Fibroblast of lung (primary cell): ENCODE measurements around the gene ORC3. TPM values are rescaled to one million over a fixed set of nuclear protein-coding genes. Genes with fewer than 3 reads are reported as not detected.
"Not testable (repeated sequence)": the region's sequence is repeated elsewhere in the genome, so short reads cannot be mapped to it uniquely, and the experiment has no call there.

Source experiments
- DNase-seq, 2 donors: peaks; one replicate each; pipeline versions ENCODE4 v3.0.0 to v3.0.0-alpha.2; 2010; ENCODE audit warnings: low read depth in 2 of 2
- H2AFZ ChIP-seq: 2 replicates; pipeline ENCODE4 v1.5.1; 2012; ENCODE audit warnings: low read length, control low read depth, inconsistent platforms
- H3K27ac ChIP-seq: 2 replicates; pipeline ENCODE4 v1.5.1; 2011; ENCODE audit warnings: low read length, control low read depth; ENCODE audit not compliant: insufficient read depth
- H3K27me3 ChIP-seq: 2 replicates; pipeline ENCODE4 v1.5.1; 2011; ENCODE audit warnings: mild to moderate bottlenecking, low read length; ENCODE audit not compliant: control insufficient read depth, insufficient read depth
- H3K36me3 ChIP-seq: 2 replicates; pipeline ENCODE4 v1.5.1; 2011; ENCODE audit warnings: low read length; ENCODE audit not compliant: control insufficient read depth, insufficient read depth
- H3K4me1 ChIP-seq: 2 replicates; pipeline ENCODE4 v1.5.1; 2011; ENCODE audit warnings: low read length; ENCODE audit not compliant: control insufficient read depth, insufficient read depth; ENCODE audit errors: extremely low read depth
- H3K4me2 ChIP-seq: 2 replicates; pipeline ENCODE4 v1.5.1; 2011; ENCODE audit warnings: low read length, control low read depth; ENCODE audit not compliant: insufficient read depth; ENCODE audit errors: extremely low read depth
- H3K4me3 ChIP-seq, 4 experiments: fragments of 200-600 bp in 1 of 4; sonication (generic) in 1 of 4; replicated peaks in 1 of 4; 2 replicates each; pipeline ENCODE4 v1.5.1; 2011 to 2016; ENCODE audit warnings: low read length in 4 of 4, low read depth in 3 of 4, mild to moderate bottlenecking in 3 of 4, control low read depth in 2 of 4, inconsistent platforms in 1 of 4, mixed read lengths in 1 of 4; ENCODE audit not compliant: insufficient read depth in 1 of 4; ENCODE audit errors: control extremely low read depth in 1 of 4
- H3K79me2 ChIP-seq: 2 replicates; pipeline ENCODE4 v1.5.1; 2012; ENCODE audit warnings: mild to moderate bottlenecking, low read length, inconsistent platforms; ENCODE audit not compliant: control insufficient read depth, insufficient read depth
- H3K9ac ChIP-seq: 2 replicates; pipeline ENCODE4 v1.5.1; 2011; ENCODE audit warnings: mild to moderate bottlenecking, low read length, control low read depth; ENCODE audit not compliant: insufficient read depth
- H3K9me3 ChIP-seq: 2 replicates; pipeline ENCODE4 v1.5.1; 2012; ENCODE audit warnings: low read depth, low read length; ENCODE audit not compliant: control insufficient read depth, insufficient read depth
- H4K20me1 ChIP-seq: 2 replicates; pipeline ENCODE4 v1.5.1; 2011; ENCODE audit warnings: low read length; ENCODE audit not compliant: control insufficient read depth, insufficient read depth; ENCODE audit errors: extremely low read depth
- EZH2 ChIP-seq: IDR thresholded peaks from 2 replicates; pipeline ENCODE4 v1.5.1; 2012; ENCODE audit warnings: low read length, control low read depth, mild to moderate bottlenecking; ENCODE audit errors: missing control alignments
- polyA plus RNA-seq, 2 donors: library from polyadenylated mRNA; depleted of rRNA in 1 of 2; stranded (reverse) in 1 of 2; unstranded in 1 of 2; fragments of >200 nt; gene quantifications; 2 replicates each; pipeline ENCODE4 v1.2.1, GENCODE V29; 2011 to 2012; ENCODE audit warnings: missing spikeins in 1 of 2
- total RNA-seq: library from RNA; depleted of rRNA; stranded (reverse); fragments of >200 nt; gene quantifications from 2 replicates; pipeline ENCODE4 v1.2.1, GENCODE V29; 2014
- TF ChIP-seq, protein P1 (sequence below), 2 donors: IDR thresholded peaks in 1 of 2; conservative IDR thresholded peaks in 1 of 2; 1 replicate in 1 of 2; 2 replicates in 1 of 2; pipeline ENCODE4 v1.5.1; 2011 to 2012; ENCODE audit warnings: low read length in 2 of 2, control low read depth in 1 of 2, inconsistent platforms in 1 of 2, low read depth in 1 of 2, mild to moderate bottlenecking in 1 of 2

The ORC3 gene
- total and polyA plus RNA-seq, 2 donors (not counting 1 experiment from before 2014, with no cell fraction given): 23.8 to 37.9 TPM

DNA sequence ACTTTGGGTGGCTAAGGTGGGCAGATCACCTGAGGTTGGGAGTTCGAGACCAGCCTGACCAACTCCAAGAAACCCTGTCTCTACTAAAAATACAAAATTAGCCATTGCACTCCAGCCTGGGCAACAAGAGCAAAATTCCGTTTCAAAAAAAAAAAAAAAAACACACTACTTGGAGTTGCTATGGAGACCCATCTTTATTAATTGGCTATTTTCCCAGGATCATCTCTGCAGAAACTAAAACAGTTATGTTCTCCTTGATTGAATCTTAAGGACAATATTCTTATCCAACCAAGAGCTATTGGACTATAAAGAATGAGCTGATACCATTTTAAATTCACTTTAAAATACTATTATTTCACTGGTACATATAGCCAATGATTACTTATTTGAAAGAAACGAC is 97.4 kb downstream of the ORC3 start:
- Histone ChIP-seq H3K36me3 (no peaks in the 10 kb centered on the region), H3K4me2 (no peak overlapping the region), H3K9me3 (no peaks in the 10 kb centered on the region), H2AFZ (no peak overlapping the region), H3K79me2 (peaks cover 99% of the 10 kb centered on the region), H3K27me3 (no peaks in the 10 kb centered on the region), H4K20me1 (no peaks in the 10 kb centered on the region), H3K4me3 (no peak overlapping the region), H3K9ac (no peak overlapping the region), H3K4me1 (peaks cover 3% of the 10 kb centered on the region), H3K27ac (no peak overlapping the region)
- TF ChIP-seq EZH2: no peak
- DNase-seq: no peak

DNA sequence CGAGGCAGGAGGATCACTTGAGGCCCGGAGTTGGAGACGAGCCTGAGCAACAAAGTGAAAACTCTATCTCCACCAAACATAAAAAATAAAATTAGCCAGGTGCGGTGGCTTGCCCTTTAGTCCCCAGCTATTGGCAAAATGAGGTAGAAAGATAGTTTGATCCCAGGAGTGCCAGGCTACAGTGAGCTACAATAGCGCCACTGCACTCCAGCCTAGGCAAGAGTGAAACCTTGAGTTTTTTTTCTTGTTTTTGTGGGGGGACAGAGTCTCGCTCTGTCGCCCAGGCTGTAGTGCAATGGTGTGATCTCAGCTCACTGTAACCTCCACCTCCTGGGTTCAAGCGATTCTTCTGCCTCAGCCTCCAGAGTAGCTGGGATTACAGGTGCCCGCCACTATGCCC is 98.0 kb downstream of the ORC3 start:
- H3K79me2 ChIP-seq: peaks cover 99% of the 10 kb centered on the region
- not testable (repeated sequence) for DNase-seq, H3K4me3 ChIP-seq, H3K36me3 ChIP-seq, H2AFZ ChIP-seq, H3K9ac ChIP-seq, H3K9me3 ChIP-seq, H3K4me2 ChIP-seq, H3K4me1 ChIP-seq, H4K20me1 ChIP-seq, H3K27ac ChIP-seq, H3K27me3 ChIP-seq

GRCh38 chr6:87690441-87690840 is 100.5 kb downstream of the ORC3 start:
- no peaks in the 10 kb centered on the region for H4K20me1 ChIP-seq

GRCh38 chr6:87692086-87692485 is 102.2 kb downstream of the ORC3 start:
- H3K27me3 ChIP-seq: no peaks in the 10 kb centered on the region
- no peak overlapping the region for H2AFZ ChIP-seq
- no peak overlapping the region for H3K4me3 ChIP-seq
- no peak overlapping the region for H3K9ac ChIP-seq
- H3K4me2 ChIP-seq: no peak overlapping the region
- H4K20me1 ChIP-seq: no peaks in the 10 kb centered on the region
- H3K4me1 ChIP-seq: peaks cover 3% of the 10 kb centered on the region
- H3K27ac ChIP-seq: no peak overlapping the region
- H3K36me3 ChIP-seq: no peaks in the 10 kb centered on the region
- H3K9me3 ChIP-seq: no peaks in the 10 kb centered on the region
- DNase-seq: no peak
- no peak for TF ChIP-seq EZH2
- TF ChIP-seq, protein P1, sequence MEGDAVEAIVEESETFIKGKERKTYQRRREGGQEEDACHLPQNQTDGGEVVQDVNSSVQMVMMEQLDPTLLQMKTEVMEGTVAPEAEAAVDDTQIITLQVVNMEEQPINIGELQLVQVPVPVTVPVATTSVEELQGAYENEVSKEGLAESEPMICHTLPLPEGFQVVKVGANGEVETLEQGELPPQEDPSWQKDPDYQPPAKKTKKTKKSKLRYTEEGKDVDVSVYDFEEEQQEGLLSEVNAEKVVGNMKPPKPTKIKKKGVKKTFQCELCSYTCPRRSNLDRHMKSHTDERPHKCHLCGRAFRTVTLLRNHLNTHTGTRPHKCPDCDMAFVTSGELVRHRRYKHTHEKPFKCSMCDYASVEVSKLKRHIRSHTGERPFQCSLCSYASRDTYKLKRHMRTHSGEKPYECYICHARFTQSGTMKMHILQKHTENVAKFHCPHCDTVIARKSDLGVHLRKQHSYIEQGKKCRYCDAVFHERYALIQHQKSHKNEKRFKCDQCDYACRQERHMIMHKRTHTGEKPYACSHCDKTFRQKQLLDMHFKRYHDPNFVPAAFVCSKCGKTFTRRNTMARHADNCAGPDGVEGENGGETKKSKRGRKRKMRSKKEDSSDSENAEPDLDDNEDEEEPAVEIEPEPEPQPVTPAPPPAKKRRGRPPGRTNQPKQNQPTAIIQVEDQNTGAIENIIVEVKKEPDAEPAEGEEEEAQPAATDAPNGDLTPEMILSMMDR (conservative IDR thresholded peaks at IDR 0.05 in 1 of 2, IDR thresholded peaks at IDR 0.05 in 1 of 2; ENCODE audit: low read depth in 1 of 2, low read length in 2 of 2): no peak
- H3K79me2 ChIP-seq: peaks cover 99% of the 10 kb centered on the region

More at GRCh38 chr6:87690441-87690840, 100.5 kb downstream of the ORC3 start:
- Histone ChIP-seq H3K27me3 (no peaks in the 10 kb centered on the region), H3K4me2 (no peak overlapping the region), H2AFZ (no peak overlapping the region), H3K4me3 (no peak overlapping the region), H3K36me3 (no peaks in the 10 kb centered on the region), H3K9ac (no peak overlapping the region), H3K79me2 (peaks cover 99% of the 10 kb centered on the region), H3K27ac (no peak overlapping the region), H3K9me3 (no peaks in the 10 kb centered on the region), H3K4me1 (peaks cover 3% of the 10 kb centered on the region)
- TF ChIP-seq EZH2: no peak
- TF ChIP-seq, protein P1 (conservative IDR thresholded peaks at IDR 0.05 in 1 of 2, IDR thresholded peaks at IDR 0.05 in 1 of 2; ENCODE audit: low read depth in 1 of 2, low read length in 2 of 2): no peak
- no peak for DNase-seq

DNA sequence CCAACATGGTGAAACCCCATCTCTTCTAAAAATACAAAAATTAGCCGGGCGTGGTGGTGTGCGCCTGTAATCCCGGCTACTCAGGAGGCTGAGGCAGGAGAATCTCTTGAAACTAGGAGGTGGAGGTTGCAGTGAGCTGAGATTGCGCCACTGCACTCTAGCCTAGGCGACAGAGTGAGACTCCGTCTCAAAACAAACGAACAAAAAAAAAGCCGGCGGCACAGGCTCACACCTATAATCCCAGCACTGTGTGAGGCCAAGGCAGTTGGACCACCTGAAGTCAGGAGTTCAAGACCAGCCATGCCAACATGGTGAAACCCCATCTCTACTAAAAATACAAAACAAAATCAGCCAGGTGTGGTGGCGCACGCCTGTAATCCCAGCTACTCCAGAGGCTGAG is 106.9 kb downstream of the ORC3 start:
- H3K9ac ChIP-seq, H3K27me3 ChIP-seq, H2AFZ ChIP-seq, H3K9me3 ChIP-seq, H3K4me3 ChIP-seq, H3K27ac ChIP-seq, H3K4me2 ChIP-seq, DNase-seq, H3K4me1 ChIP-seq, H4K20me1 ChIP-seq, H3K36me3 ChIP-seq: not testable (repeated sequence)
- H3K79me2 ChIP-seq: peaks cover 98% of the 10 kb centered on the region
